Activated CD4-positive, CD25-positive, alpha-beta regulatory T cell treated with anti-CD3 and anti-CD28 coated beads, Interleukin-2, amount 50 U/mL, for 24 hours (primary cell): Measurements from ENCODE around the gene CASP14.
"Not testable (repeated sequence)": the region's sequence is repeated elsewhere in the genome, so short reads cannot be mapped to it uniquely, and the experiment has no call there.

Experiments
- ATAC-seq, 2 donors: fragments of 150-1000 bp; cut with Tn5 transposase; one replicate each; pipeline ENCODE4 v1.10.0; 2021; ENCODE audit warnings: mild to moderate bottlenecking in 1 of 2, moderate library complexity in 1 of 2

The CASP14 gene

GRCh38 chr19:15048885-15049541 is at the start of gene CASP14:
Gene CASP14, plus strand, starts transcription at chr19:15049480. Its CDS starts 2,772 bp downstream, at chr19:15052252.
- ATAC-seq, result no peak

GRCh38 chr19:15008308-15008707 is 41.0 kb upstream of the CASP14 start:
- no peak for ATAC-seq

GRCh38 chr19:15010501-15011300 is 38.6 kb upstream of the CASP14 start:
- no peak for ATAC-seq

GRCh38 chr19:15014579-15014978 is 34.7 kb upstream of the CASP14 start:
- ATAC-seq, result no peak

- no peak for ATAC-seq
These were observed 33.2 kb upstream of the CASP14 start for GRCh38 chr19:15015946-15016542.

- ATAC-seq, result not testable (repeated sequence)
These were observed 30.4 kb upstream of the CASP14 start for GRCh38 chr19:15018836-15019235.

- no peak for ATAC-seq
These were observed 27.8 kb upstream of the CASP14 start for GRCh38 chr19:15021286-15022007.

GRCh38 chr19:15022752-15023151 is 26.5 kb upstream of the CASP14 start:
- no peak for ATAC-seq

- no peak for ATAC-seq
These were observed 24.1 kb upstream of the CASP14 start for GRCh38 chr19:15025217-15025616.

- no peak for ATAC-seq
These were observed 20.8 kb upstream of the CASP14 start for GRCh38 chr19:15028490-15028889.

- no peak for ATAC-seq
These were observed 17.6 kb upstream of the CASP14 start for GRCh38 chr19:15031675-15032074.

GRCh38 chr19:15035795-15036311 is 13.4 kb upstream of the CASP14 start:
- no peak for ATAC-seq

GRCh38 chr19:15037586-15037985 is 11.7 kb upstream of the CASP14 start:
- ATAC-seq, result no peak

GRCh38 chr19:15038294-15038693 is 11.0 kb upstream of the CASP14 start:
- no peak for ATAC-seq

GRCh38 chr19:15042003-15042402 is 7.3 kb upstream of the CASP14 start:
- ATAC-seq, result no peak

- no peak for ATAC-seq
These were observed 6.5 kb upstream of the CASP14 start for GRCh38 chr19:15042826-15043225.

GRCh38 chr19:15045506-15045905 is 3.8 kb upstream of the CASP14 start:
- no peak for ATAC-seq

- ATAC-seq, result no peak
These were observed 1.6 kb upstream of the CASP14 start for GRCh38 chr19:15047680-15048079.

GRCh38 chr19:15048128-15048527 is 1.2 kb upstream of the CASP14 start:
- no peak for ATAC-seq

GRCh38 chr19:15050639-15051038 is 1.4 kb downstream of the CASP14 start:
- ATAC-seq, result no peak

- ATAC-seq, result no peak
These were observed 12.8 kb downstream of the CASP14 start for GRCh38 chr19:15062036-15062435.

- ATAC-seq, result not testable (repeated sequence)
These were observed 21.1 kb downstream of the CASP14 start for GRCh38 chr19:15070386-15070785.
